GM21529 (cell line): ENCODE results near the gene APRT.

ENCODE experiments used
- ATAC-seq: cut with Tn5 transposase; IDR thresholded peaks from one replicate; pipeline ENCODE4 v1.9.1; 2021; ENCODE audit not compliant: unreplicated experiment

Gene APRT

DNA sequence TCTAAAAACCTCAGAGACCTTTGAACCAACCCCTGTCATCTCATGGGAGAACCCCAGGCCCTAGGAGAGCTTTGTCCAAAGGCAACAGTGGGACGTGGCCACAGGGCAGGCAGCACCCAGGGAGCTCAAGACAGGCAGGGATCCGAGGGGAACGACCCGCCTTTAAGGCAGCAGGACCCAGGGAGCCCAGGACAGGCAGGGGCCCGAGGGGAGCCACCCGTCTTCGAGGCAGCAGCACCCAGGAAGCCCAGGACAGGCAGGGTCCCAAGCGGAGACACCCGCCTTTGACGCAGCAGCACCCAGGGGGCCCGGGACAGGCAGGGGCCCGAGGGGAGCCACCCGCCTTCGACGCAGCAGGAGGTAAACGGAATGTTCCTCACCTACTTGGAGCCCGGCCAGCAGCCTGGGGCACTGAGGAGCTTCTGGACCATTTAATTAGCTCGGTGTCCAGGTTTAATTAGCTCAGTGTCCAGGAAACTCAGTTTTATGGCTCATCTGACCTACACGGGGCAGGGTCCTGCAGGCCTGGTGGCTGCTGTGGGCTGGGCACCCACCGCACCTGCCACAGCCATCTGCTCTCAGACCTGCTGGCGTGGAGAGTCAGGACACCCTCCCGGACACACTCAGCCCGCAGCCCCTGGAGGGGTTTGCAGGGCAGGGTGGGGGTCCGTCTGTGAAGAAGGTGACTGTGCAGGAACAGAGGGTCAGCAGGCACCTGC is 51.1 kb downstream of the APRT start:
- no peak for ATAC-seq

DNA sequence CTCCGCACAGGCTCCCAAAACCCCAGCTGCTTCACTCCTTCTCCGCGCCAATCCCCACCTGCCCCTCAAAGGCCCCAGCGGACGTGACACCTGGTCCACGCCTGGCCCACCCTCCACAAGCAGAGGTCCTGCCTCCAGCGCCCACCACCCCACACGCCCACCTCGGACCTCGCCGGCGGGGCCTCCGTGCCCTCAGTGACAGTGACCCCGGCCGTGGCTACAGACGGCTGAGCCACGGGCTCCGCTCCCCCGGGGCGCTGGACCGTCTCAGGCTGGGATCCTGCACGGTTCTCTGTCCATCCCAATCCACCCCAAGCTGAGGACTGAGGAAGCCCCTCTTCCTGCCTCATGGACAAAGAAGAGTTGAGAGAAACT is 51.8 kb downstream of the APRT start:
- no peak for ATAC-seq
